SIG-M5 (cell line): ENCODE results near the gene MMGT1.
"Not testable (repeated sequence)": the region's sequence is repeated elsewhere in the genome, so short reads cannot be mapped to it uniquely, and the experiment has no call there.

Source experiments
- DNase-seq: peaks from one replicate; lab custom pipeline; 2025; lab: John Stamatoyannopoulos, UW

Gene MMGT1

DNA sequence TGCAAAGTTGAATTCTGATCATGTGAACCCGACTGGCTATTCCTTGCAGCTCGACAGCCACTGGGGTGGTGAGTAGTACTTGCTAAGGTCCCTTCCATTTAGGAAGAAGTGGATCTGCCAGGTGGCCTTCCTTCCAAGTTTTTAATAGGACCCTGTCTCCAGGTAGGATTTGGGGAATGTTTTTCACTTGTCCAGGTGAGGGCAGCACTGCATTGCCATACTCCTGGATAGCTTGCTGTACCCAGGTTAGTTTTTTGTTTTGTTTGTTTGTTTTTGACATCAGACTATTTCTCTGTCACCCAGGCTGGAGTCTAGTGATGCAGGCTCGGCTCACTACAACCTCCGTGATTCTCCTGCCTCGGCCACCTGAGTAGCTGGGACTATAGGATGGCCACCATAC, 50.4 kb downstream of the MMGT1 start:
- DNase-seq, result no peak

DNA sequence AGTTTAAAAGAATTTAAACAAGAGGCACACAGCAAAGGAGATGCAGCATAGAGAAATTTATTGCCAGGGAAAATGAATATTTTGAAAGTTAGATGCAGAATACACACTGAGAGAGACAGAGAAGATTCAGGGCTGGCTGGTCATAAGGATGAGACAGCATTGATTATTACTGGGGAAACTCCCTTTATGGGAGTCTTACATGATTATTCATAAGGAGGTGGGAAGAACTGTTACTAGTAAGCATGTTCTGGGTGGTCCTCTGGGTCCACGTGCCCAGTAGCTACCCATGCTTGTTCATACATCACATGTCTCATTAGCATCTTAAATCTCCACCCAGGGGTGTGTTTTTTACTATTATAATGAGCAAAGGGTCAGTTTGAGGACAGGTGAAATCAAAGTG, 53.3 kb downstream of the MMGT1 start:
- DNase-seq, result not testable (repeated sequence)

DNA sequence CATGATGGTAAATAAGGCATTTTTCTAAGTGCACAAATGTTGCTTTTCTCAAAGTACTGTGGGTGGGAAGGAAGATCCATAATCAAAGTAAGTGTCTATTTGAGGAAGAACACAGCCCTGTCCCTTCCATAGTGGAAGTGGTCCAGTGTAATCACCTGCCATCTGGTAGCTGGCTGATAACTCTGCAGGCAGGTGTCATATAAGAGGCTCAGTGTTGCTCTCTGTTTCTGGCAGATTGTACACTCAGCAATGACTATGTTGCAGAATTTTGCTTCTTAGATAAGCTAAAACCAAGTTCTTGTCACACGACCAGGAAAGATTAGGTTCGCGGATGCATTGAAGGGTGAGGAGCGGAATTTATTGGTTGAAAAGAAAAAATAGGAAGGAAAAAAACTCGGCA, 59.4 kb downstream of the MMGT1 start:
- no peak for DNase-seq
